ENCODE results near the gene TEPSIN.

Gene TEPSIN

GRCh38 chr17:81209141-81209540 is 29.7 kb downstream of the TEPSIN start:
- H3K4me1 ChIP-seq: peaks cover 0 to 45% (median 20%) of the 10 kb centered on the region in 4 donors
- no peak for TF ChIP-seq CTCF (IDR thresholded peaks at IDR 0.05)
- no peaks in the 10 kb centered on the region for H3K27me3 ChIP-seq
- H3K9me3 ChIP-seq: no peaks in the 10 kb centered on the region
- H3K27ac ChIP-seq: no peak overlapping the region
- DNase-seq: no peak
- peaks cover 0 to 21% (median 0%) of the 10 kb centered on the region in 3 donors for H3K36me3 ChIP-seq
- H3K4me3 ChIP-seq: no peak overlapping the region
- intact Hi-C loops (cut with DNase I; ENCODE audit: low total_unique reads): no loop called here

- Histone ChIP-seq H3K4me3 (no peak overlapping the region), H3K36me3 (peaks cover 0 to 26% (median 0%) of the 10 kb centered on the region in 3 donors), H3K27me3 (no peaks in the 10 kb centered on the region), H3K27ac (no peak overlapping the region), H3K9me3 (no peaks in the 10 kb centered on the region), H3K4me1 (peaks cover 0 to 45% (median 20%) of the 10 kb centered on the region in 4 donors)
- TF ChIP-seq CTCF (IDR thresholded peaks at IDR 0.05): no peak
- intact Hi-C loops (cut with DNase I; ENCODE audit: low total_unique reads): no loop called here
- DNase-seq: no peak
Measured at GRCh38 chr17:81208651-81209050, 30.2 kb downstream of the TEPSIN start.

GRCh38 chr17:81207610-81208581 is 31.0 kb downstream of the TEPSIN start:
- Histone ChIP-seq H3K4me3 (no peak overlapping the region), H3K36me3 (peaks cover 0 to 33% (median 0%) of the 10 kb centered on the region in 3 donors), H3K4me1 (peaks cover 0 to 45% (median 20%) of the 10 kb centered on the region in 4 donors), H3K27me3 (no peaks in the 10 kb centered on the region), H3K27ac (peak overlapping the region in 1 of 2 donors; percentile 52), H3K9me3 (no peaks in the 10 kb centered on the region)
- no peak for TF ChIP-seq CTCF (IDR thresholded peaks at IDR 0.05)
- no peak for DNase-seq
- intact Hi-C loops (cut with DNase I; ENCODE audit: low total_unique reads): no loop called here

GRCh38 chr17:81206657-81207056 is 32.2 kb downstream of the TEPSIN start:
- H3K4me1 ChIP-seq: peaks cover 0 to 45% (median 20%) of the 10 kb centered on the region in 4 donors
- peaks cover 0 to 36% (median 0%) of the 10 kb centered on the region in 3 donors for H3K36me3 ChIP-seq
- H3K27ac ChIP-seq: peak overlapping the region; percentile 6 to 52
- H3K4me3 ChIP-seq: no peak overlapping the region
- H3K27me3 ChIP-seq: no peaks in the 10 kb centered on the region
- intact Hi-C loops (cut with DNase I; ENCODE audit: low total_unique reads): no loop called here
- TF ChIP-seq CTCF (IDR thresholded peaks at IDR 0.05): no peak
- H3K9me3 ChIP-seq: no peaks in the 10 kb centered on the region
- DNase-seq: no peak

- DNase-seq: peak in 1 of 2 donors; percentile 80
- intact Hi-C loops (cut with DNase I; ENCODE audit: low total_unique reads): no loop called here
Measured at GRCh38 chr17:81206166-81206565, 32.7 kb downstream of the TEPSIN start.

More at GRCh38 chr17:81206166-81206565, 32.7 kb downstream of the TEPSIN start:
- Histone ChIP-seq H3K27me3 (no peaks in the 10 kb centered on the region), H3K9me3 (no peaks in the 10 kb centered on the region), H3K4me1 (peaks cover 0 to 40% (median 19%) of the 10 kb centered on the region in 4 donors), H3K36me3 (peaks cover 0 to 36% (median 0%) of the 10 kb centered on the region in 3 donors), H3K4me3 (no peak overlapping the region), H3K27ac (peak overlapping the region; percentile 6 to 52)
- TF ChIP-seq CTCF (IDR thresholded peaks at IDR 0.05): no peak

Measured in tibial artery (tissue), 4 donors.